HG02840 (cell line): ENCODE results near the gene WRAP53.

Experiments
- ATAC-seq: cut with Tn5 transposase; IDR thresholded peaks from one replicate; pipeline ENCODE4 v1.9.1; 2021; ENCODE audit warnings: mild to moderate bottlenecking, moderate library complexity, moderate number of reproducible peaks; ENCODE audit not compliant: unreplicated experiment, low FRiP score

Gene WRAP53

GRCh38 chr17:7739746-7740145, 51.5 kb downstream of the WRAP53 start:
- ATAC-seq: no peak

DNA sequence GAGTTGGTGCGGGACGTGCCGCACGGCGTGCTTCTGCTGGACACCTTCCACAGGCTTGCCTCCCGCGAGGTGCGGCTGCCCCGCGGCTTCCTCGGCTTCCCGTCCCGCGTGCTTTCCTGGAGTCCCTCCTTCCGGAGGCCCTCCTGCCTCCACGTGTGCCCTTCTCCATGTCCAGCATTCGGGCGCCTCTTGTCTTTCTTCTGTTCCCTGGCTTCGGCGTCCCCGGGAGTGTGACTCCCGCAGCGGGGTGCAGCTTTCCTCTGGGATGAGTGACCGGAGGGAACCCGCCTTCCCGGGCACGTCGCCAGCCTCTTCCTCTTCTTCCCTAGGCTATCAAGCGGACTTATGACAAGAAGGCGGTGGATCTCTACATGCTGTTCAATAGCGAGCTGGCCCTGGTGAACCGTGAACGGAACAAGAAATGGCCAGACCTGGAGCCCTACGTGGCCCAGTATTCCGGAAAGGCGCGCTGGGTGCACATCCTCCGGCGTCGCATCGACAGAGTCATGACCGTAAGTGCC, 52.3 kb downstream of the WRAP53 start:
- ATAC-seq: no peak

GRCh38 chr17:7742729-7743128, 54.5 kb downstream of the WRAP53 start:
- no peak for ATAC-seq

DNA sequence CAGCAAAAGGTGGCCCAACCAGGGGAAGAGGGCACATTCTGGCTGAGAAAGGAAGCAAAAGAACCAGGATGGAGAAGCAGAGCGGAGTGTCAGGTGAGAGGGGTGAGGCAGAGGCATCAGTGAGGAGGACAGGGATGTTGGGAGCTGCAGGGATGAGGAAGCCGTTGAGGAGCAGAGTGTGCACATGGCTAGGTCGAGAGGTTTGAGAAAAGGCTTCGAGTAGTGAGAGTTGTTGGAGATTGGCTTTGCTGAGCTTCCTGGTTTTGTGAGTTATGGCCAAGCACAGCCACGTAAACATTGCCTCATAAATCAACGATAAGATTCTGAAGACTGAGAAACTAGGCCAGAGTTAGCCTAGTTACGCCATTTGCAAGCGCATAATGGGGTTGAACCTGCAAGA, 56.1 kb downstream of the WRAP53 start:
- ATAC-seq: no peak

- ATAC-seq: no peak
These were observed 57.6 kb downstream of the WRAP53 start for GRCh38 chr17:7745748-7746470.

- ATAC-seq: no peak
These were observed 59.4 kb downstream of the WRAP53 start for GRCh38 chr17:7747635-7748071.

DNA sequence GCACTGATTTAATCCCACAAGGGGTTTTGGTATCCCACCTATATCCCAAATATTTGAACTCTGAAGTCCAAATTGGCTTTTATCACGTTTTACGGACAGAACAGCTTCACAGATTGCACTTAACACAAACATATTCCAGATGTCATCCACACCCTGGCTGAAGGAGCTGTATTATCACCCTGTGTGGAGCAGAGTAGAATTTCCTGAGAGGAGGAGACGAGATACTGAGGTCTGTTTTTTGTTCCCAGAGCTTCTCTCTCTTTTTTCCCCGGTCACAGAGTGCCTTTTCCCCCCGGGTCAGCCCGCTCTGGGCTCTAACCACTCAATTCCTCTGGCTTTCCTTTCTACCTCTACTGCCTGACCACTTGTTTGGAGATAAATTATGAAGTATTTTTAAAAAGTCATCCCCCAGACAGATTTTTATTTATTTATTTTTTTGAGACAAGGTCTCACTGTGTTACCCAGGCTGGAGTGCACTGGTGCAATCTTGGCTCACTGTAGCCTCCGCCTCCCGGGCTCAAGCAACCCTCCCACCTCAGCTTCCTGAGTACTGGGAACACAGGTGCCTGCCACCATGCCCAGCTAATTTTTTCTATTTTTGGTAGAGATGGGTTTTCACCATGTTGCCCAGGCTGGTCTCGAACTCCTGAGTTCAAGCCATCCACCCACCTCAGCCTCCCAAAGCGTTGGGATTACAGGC, 59.9 kb downstream of the WRAP53 start:
- ATAC-seq: no peak

GRCh38 chr17:7750321-7750821, 62.1 kb downstream of the WRAP53 start:
- ATAC-seq: no peak
